ENCODE results near the gene PTGFRN.

DNA sequence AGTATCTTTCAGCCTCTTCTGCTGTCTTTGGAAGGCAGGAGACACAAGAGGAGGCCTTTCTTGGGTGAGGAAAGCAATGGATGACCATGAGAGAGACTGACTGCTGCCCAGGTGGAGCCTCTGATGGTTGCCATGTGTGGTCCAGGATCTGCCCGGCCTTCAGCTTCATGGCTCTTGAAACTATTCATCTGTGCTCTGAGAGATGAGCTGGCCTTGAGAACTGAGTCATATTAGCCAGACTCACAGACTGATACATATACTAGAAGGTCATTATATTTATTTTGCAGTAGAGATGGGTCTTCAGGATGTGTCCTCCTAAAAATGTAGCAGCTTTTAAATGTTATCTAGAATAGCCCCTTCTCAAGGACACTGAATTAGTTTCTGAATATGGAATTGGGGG, 33.7 kb downstream of the PTGFRN start:
- TF ChIP-seq, protein P1, sequence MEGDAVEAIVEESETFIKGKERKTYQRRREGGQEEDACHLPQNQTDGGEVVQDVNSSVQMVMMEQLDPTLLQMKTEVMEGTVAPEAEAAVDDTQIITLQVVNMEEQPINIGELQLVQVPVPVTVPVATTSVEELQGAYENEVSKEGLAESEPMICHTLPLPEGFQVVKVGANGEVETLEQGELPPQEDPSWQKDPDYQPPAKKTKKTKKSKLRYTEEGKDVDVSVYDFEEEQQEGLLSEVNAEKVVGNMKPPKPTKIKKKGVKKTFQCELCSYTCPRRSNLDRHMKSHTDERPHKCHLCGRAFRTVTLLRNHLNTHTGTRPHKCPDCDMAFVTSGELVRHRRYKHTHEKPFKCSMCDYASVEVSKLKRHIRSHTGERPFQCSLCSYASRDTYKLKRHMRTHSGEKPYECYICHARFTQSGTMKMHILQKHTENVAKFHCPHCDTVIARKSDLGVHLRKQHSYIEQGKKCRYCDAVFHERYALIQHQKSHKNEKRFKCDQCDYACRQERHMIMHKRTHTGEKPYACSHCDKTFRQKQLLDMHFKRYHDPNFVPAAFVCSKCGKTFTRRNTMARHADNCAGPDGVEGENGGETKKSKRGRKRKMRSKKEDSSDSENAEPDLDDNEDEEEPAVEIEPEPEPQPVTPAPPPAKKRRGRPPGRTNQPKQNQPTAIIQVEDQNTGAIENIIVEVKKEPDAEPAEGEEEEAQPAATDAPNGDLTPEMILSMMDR (conservative IDR thresholded peaks at IDR 0.05; ENCODE audit: low read length) = no peak
- no peak for TF ChIP-seq EZH2phosphoT487 (IDR thresholded peaks at IDR 0.05; ENCODE audit: borderline replicate concordance, low read depth, low read length)
